Measurements from ENCODE around the gene EFEMP2.

The EFEMP2 gene

DNA sequence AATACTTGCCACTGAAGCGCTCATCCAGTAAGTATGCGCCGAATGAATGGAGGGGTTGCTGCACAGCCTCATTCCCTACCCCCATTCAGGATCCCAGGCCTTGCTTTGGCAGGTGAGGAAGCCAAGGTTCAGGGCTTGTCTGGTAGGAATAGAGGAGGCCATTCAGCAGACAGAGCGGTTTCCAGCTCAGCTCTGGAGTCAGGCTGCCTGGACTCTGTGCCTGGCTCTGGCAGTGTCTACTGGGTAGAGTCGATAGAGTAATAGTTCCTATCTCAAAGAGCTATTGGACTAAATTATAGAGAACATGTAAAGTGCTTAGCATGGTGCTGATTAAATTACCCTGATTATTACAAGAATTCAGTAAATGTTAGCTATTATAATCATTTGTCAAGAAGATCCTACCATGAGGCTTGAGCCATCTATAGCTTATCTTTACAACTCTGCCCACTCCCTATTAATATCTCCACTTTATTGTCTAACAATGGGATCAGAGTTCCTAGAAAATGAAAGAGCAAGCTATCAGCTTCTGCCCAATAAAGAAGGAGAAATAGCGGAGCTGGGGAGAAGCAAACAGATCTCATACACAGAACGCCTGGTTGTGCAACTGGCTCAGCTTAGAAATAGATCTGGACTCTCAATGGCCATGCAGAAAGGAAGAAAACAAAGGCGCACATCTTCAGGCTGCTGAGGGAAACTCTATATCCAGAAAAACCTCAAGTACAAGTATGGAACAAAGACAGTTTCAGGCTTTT is 45.4 kb downstream of the EFEMP2 start:
- H3K9ac ChIP-seq (ENCODE audit: low read depth in 1 of 2, low read length in 2 of 2) = peak overlapping the region in 1 of 2 donors; percentile 35
- H3K9me3 ChIP-seq (ENCODE audit: control insufficient read depth in 1 of 2, low read length in 2 of 2) = no peaks in the 10 kb centered on the region
- peak overlapping the region; percentile 6 to 42 for H3K4me3 ChIP-seq (ENCODE audit: low read depth in 1 of 2, low read length in 2 of 2)
- H3K27me3 ChIP-seq (ENCODE audit: control insufficient read depth in 1 of 2, insufficient read depth in 2 of 2, low read length in 2 of 2) = no peaks in the 10 kb centered on the region
- no peaks in the 10 kb centered on the region for H3K36me3 ChIP-seq (ENCODE audit: control insufficient read depth in 1 of 2, insufficient read depth in 2 of 2, low read length in 2 of 2)
- peak overlapping the region; percentile 12 for H3K27ac ChIP-seq (ENCODE audit: low read depth, low read length)
- H3K4me1 ChIP-seq (ENCODE audit: control insufficient read depth in 1 of 2, insufficient read depth in 2 of 2, low read length in 2 of 2) = peaks cover 19 to 31% of the 10 kb centered on the region in 2 donors

DNA sequence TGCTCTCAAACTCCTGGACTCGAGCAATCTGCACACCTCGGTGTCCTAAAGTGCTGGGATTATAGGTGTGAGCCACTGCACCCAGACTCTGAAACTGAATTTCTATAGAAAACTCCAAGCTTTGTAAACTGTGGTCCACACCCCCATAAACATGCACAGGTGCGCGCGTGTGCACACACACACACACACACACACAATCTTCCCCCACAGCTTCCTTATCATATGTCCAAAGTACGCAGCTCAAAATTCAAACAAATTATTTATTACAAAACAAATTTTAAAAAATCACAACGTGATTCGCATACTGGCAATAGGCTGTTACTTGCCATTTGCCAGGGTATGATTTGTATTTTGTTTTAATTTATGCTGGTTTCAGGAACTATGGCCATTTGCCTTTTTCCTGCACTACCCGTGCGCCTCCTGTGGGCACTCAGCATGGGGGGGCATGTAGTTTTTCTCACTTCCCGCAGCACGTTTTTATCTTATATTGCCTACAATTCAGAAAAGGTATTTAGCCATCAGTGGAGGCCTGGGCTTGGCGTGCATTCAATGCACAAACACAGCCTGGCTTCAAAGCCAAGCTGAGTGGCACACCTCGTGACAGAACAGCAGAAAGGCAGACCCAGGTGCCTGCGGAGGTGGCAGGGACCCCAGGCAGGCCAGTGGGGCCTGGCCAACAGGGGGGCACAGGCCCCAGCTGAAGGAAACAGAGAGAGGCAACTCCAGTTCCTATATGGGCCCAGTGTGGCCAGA is 49.6 kb downstream of the EFEMP2 start:
- H3K27me3 ChIP-seq (ENCODE audit: control insufficient read depth in 1 of 2, insufficient read depth in 2 of 2, low read length in 2 of 2) = no peaks in the 10 kb centered on the region
- peak overlapping the region; percentile 52 for H3K27ac ChIP-seq (ENCODE audit: low read depth, low read length)
- no peaks in the 10 kb centered on the region for H3K9me3 ChIP-seq (ENCODE audit: control insufficient read depth in 1 of 2, low read length in 2 of 2)
- H3K4me3 ChIP-seq (ENCODE audit: low read depth in 1 of 2, low read length in 2 of 2) = peak overlapping the region in 1 of 2 donors; percentile 51
- peaks cover 26 to 40% of the 10 kb centered on the region in 2 donors for H3K4me1 ChIP-seq (ENCODE audit: control insufficient read depth in 1 of 2, insufficient read depth in 2 of 2, low read length in 2 of 2)
- no peaks in the 10 kb centered on the region for H3K36me3 ChIP-seq (ENCODE audit: control insufficient read depth in 1 of 2, insufficient read depth in 2 of 2, low read length in 2 of 2)
- peak overlapping the region; percentile 22 to 63 for H3K9ac ChIP-seq (ENCODE audit: low read depth in 1 of 2, low read length in 2 of 2)

DNA sequence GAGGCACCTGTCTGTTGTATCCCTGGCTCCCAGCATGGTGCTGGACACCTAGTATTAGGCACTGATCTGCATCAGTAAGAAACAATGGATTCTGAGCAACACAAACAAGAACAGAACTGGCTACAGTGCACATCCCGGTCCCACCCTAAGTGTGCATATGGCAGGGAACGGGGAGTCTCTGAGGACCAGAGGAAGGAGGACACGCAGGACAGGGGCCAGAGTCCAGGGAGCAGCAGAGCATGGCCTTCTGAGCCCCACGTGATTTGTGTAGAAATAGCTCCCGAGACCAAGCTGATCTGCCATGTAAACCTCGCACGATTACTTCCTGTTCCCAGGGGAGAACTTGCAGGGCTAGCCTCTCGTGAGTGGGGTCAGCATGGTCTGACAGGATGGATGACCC is 51.5 kb downstream of the EFEMP2 start:
- Histone ChIP-seq H3K27me3 (ENCODE audit: control insufficient read depth in 1 of 2, insufficient read depth in 2 of 2, low read length in 2 of 2) (no peaks in the 10 kb centered on the region), H3K9ac (ENCODE audit: low read depth in 1 of 2, low read length in 2 of 2) (peak overlapping the region in 1 of 2 donors; percentile 21), H3K4me1 (ENCODE audit: control insufficient read depth in 1 of 2, insufficient read depth in 2 of 2, low read length in 2 of 2) (peaks cover 30 to 48% of the 10 kb centered on the region in 2 donors), H3K9me3 (ENCODE audit: control insufficient read depth in 1 of 2, low read length in 2 of 2) (no peaks in the 10 kb centered on the region), H3K4me3 (ENCODE audit: low read depth in 1 of 2, low read length in 2 of 2) (peak overlapping the region; percentile 19 to 33), H3K36me3 (ENCODE audit: control insufficient read depth in 1 of 2, insufficient read depth in 2 of 2, low read length in 2 of 2) (no peaks in the 10 kb centered on the region), H3K27ac (ENCODE audit: low read depth, low read length) (peak overlapping the region; percentile 81)

DNA sequence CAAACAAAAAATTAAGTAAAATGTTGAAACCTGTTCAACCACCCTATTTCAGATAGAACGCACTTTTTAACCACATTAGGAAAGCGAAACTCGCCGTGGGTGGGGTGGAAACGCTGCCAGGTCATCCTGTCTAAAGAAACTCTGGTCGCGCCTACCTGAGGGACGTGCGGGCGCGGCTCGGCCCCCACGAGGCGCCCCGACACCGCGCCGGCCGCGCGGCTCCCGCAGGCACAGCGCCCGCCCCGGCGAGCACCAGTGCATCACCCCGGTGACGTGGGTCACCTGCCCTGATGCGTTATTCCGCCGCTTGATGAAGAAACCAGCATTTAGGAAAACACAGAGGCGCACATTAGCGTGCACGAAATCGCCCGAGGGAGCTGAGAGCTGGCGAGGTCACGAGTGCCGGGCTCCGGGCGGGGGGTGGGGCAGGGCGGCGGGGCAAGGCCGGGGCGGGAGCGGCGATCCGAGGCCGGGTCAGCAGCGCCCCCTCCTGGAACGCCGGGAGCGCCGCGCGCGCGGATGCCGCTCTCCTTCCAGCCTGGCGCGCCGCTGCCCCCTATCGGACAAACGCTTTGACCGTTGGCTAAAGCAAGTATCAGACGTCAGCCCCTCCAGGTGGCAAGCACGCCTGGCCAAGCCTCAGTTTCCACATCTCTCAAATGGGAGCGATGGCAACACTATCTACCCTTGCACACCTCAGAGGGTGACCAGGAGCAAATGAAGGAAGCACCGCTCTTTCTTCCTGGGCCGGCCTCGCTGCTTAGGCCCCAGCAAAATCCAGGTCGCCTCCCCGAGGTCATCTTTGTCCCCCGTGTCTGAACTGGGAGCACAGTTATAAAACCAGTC is 54.5 kb downstream of the EFEMP2 start:
- Histone ChIP-seq H3K4me3 (ENCODE audit: low read depth in 1 of 2, low read length in 2 of 2) (peak overlapping the region; percentile 62 to 84), H3K27ac (ENCODE audit: low read depth, low read length) (peak overlapping the region; percentile 73), H3K4me1 (ENCODE audit: control insufficient read depth in 1 of 2, insufficient read depth in 2 of 2, low read length in 2 of 2) (peaks cover 23 to 31% of the 10 kb centered on the region in 2 donors), H3K9ac (ENCODE audit: low read depth in 1 of 2, low read length in 2 of 2) (peak overlapping the region; percentile 18 to 64), H3K9me3 (ENCODE audit: control insufficient read depth in 1 of 2, low read length in 2 of 2) (no peaks in the 10 kb centered on the region), H3K36me3 (ENCODE audit: control insufficient read depth in 1 of 2, insufficient read depth in 2 of 2, low read length in 2 of 2) (no peaks in the 10 kb centered on the region), H3K27me3 (ENCODE audit: control insufficient read depth in 1 of 2, insufficient read depth in 2 of 2, low read length in 2 of 2) (no peaks in the 10 kb centered on the region)

DNA sequence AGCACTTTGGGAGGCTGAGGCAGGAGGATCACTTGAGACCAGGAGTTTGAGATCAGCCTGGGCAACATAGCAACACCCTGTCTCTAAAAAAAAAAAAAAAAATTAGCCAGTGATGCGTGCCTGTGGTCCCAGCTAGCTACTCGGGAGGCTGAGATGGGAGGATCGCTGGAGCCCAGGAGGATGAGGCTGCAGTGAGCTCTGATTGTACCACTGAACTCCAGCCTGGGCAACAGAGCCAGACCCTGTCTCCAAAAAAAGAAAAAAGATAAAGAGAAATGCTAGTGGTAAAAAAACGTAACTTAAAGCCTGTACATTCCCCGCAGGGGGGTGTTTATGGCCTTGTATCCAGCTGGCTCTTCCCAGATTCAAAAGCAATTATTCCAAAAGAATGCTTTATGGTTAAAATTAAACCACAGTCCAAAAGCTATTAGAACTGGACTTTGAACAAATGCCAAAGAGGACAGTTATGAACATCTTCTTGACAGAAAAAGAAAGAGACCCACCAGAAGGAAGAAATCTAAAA is 55.2 kb downstream of the EFEMP2 start:
- Histone ChIP-seq H3K27ac (ENCODE audit: low read depth, low read length) (peak overlapping the region; percentile 73), H3K9ac (ENCODE audit: low read depth in 1 of 2, low read length in 2 of 2) (peak overlapping the region; percentile 18 to 64), H3K9me3 (ENCODE audit: control insufficient read depth in 1 of 2, low read length in 2 of 2) (no peaks in the 10 kb centered on the region), H3K36me3 (ENCODE audit: control insufficient read depth in 1 of 2, insufficient read depth in 2 of 2, low read length in 2 of 2) (no peaks in the 10 kb centered on the region), H3K4me1 (ENCODE audit: control insufficient read depth in 1 of 2, insufficient read depth in 2 of 2, low read length in 2 of 2) (peaks cover 21 to 25% of the 10 kb centered on the region in 2 donors), H3K4me3 (ENCODE audit: low read depth in 1 of 2, low read length in 2 of 2) (peak overlapping the region; percentile 62 to 84), H3K27me3 (ENCODE audit: control insufficient read depth in 1 of 2, insufficient read depth in 2 of 2, low read length in 2 of 2) (peaks cover 0 to under 1% of the 10 kb centered on the region in 2 donors)

DNA sequence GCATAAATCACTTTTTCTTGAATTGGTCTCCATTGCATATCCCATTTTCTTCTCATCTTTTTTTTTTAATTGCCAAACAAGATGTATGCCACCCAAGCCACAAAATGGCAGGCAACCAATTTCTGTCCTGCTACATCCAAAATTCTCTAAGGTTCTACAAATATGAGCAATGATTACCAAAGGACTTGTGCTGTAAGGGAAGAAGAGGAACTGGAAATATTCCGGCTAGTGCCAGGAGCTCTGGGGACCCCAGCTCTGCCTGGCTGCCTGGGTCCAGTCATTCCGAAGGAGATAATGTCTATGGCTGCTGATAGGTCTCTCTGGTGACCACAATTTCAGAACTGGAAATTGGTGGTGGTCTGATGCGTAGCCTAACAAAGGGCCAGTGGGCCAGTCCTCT is 55.9 kb downstream of the EFEMP2 start:
- Histone ChIP-seq H3K27me3 (ENCODE audit: control insufficient read depth in 1 of 2, insufficient read depth in 2 of 2, low read length in 2 of 2) (peaks cover 0 to 2% of the 10 kb centered on the region in 2 donors), H3K27ac (ENCODE audit: low read depth, low read length) (no peak overlapping the region), H3K4me1 (ENCODE audit: control insufficient read depth in 1 of 2, insufficient read depth in 2 of 2, low read length in 2 of 2) (peaks cover 20 to 21% of the 10 kb centered on the region in 2 donors), H3K9me3 (ENCODE audit: control insufficient read depth in 1 of 2, low read length in 2 of 2) (no peaks in the 10 kb centered on the region), H3K36me3 (ENCODE audit: control insufficient read depth in 1 of 2, insufficient read depth in 2 of 2, low read length in 2 of 2) (no peaks in the 10 kb centered on the region), H3K9ac (ENCODE audit: low read depth in 1 of 2, low read length in 2 of 2) (no peak overlapping the region), H3K4me3 (ENCODE audit: low read depth in 1 of 2, low read length in 2 of 2) (peak overlapping the region in 1 of 2 donors; percentile 9)
